NCI-H446 (cell line): ENCODE measurements around the gene KNDC1.

Experiments
- DNase-seq, 2 experiments: peaks; one replicate each; lab custom pipeline; 2025; lab: John Stamatoyannopoulos, UW

KNDC1 gene

GRCh38 chr10:133177380-133178157 lies 17.6 kb downstream of the KNDC1 start:
- DNase-seq: no peak

DNA sequence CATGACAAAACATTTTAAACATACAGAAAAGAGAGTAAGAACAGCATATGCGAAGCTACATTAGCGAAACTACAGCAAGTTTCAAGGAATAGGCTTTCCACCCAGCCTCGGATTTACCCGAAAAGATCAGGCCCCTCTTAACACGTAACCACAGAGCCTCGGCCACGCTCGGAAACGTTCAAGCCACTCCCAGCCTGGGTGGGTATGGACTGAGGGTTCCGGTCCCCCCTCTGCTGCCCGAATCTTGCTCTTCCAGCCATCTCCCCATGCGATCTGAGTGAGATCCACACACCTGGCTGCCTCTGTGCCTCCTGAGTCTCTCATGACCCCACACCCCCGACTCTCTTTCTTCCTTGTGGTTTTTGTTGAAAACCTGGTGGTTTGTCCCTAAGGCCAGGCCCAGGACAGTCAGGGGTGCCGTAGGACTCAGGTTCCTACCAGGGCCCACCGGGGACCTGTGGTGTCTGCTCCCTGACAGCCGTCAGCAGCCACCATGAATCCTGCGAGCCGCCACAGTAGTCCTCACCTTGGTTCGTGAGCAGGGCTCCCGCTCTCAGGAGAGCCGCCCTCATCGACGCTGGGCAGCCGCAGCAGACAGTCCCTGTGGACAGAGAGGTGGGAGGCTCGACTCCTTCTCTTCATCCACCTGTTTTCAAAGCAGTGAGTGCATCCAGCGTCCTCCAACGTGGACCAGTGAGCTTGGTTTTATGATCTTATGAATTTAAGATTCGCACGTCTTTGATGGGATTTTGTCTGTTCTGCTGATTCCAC lies 18.5 kb downstream of the KNDC1 start:
- no peak for DNase-seq

DNA sequence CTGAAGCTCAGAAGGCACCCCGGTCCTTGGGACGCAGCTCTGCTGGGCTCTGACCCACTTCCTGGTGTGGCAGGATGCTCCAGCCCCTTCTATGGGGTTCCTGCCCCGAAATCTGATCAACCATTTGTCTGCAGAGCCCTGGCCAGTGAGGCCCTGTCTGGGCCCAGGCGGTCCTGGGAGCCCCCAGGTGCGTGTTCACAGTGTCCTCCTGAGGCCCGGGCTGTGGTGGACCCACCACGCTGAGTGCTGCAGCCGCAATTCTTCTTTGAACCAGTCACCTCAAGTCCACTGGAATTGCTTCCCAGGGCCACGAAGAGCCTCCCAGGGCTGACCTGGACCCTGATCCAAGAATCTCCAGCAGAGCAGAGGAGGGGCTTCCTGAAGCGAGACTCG lies 19.1 kb downstream of the KNDC1 start:
- DNase-seq: no peak

DNA sequence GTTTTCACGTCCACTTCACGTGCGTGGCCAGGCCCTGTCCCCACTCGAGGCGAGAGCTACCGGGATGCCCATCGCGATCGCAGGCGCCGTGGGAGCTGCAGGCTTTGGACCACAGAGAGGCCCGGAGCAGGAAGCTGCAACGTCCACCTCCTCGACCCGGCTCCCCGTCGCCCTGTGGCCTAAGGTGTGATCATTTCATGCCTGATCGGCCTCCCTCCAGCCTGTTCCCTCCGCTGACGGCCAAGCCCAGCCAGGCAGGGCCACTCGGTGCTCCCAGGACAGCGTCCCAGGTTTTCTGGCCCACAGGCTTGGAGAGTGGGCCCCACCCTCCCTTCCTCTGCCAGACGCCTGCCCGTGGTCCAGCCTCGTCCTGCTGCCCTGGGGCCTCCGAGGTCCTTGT lies 19.6 kb downstream of the KNDC1 start:
- DNase-seq: no peak

DNA sequence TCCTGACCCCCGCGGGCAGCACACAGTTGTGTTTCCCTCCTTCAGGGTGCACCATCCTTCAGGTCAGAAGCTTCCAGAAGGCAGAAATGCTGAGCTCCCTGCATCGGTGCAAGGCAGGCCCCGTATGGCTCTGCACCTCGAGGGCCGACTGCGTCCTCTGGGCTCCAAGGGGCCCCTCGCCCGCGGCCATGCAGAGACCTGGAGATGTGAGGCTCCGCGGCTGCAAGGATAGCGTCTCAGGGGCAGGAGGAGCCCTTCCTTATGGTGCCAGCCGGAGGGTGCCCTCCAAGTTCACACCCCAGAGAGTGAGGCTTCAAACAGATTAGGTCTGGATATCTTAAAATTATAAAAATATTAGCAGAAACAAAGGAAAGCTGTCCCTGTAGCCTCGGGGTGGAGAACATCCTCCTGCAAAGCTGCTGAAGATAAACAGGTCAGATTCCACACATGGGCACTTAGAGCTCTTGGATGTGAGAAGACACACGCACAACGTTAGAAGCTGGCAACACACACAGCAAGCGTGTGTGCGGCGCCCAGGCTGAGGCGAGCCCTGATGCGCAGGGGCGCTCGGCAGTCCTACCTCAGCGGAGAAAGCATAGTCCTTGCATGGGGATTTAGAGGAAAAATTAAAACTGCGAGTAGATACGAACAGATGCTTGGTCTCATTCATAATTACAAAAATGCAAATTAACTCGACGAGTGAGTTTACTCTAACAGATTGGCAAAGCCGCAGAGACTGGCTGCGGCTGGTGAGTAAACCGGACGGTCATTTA lies 20.4 kb downstream of the KNDC1 start:
- no peak for DNase-seq

GRCh38 chr10:133180965-133181639 lies 21.1 kb downstream of the KNDC1 start:
- no peak for DNase-seq

GRCh38 chr10:133182190-133182589 lies 22.2 kb downstream of the KNDC1 start:
- no peak for DNase-seq

DNA sequence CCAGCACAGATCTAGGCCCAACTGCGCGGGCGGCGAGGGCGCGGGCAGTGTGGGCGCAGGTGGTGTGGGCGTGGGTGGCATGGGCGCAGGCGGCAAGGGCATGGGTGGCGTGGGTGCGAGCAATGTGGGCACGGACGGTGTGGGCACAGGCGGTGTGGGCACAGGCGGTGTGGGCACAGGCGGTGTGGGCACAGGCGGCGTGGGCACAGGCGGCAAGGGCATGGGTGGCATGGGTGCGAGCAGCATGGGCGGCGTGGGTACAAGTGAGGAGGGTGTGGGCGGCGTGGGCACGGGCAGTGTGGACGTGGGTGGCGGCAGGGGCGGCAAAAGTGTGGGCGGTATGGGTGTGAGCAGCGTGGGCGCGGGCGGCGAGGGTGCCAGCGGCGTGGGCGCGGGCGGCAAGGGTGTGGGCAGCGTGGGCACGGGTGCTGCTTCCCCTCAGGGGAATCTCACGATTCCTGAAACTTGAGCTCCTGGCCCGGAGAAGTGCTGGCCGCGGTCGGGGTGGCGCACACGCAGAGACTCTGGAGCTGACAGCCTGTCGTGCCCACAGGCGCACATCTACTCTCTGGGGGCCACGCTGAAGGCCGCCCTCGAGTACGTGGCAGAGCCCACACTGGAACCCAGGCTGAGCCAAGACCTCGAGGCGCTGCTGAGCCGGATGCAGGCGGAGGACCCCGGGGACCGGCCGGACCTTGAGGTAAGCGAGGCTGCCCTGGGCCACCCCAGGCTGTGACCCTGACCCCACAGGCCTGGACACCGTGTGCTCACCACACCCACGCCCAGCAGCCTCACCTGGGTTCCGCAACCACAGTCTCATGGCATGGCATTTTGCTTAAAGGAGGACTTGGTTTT lies 23.0 kb downstream of the KNDC1 start:
- no peak for DNase-seq

DNA sequence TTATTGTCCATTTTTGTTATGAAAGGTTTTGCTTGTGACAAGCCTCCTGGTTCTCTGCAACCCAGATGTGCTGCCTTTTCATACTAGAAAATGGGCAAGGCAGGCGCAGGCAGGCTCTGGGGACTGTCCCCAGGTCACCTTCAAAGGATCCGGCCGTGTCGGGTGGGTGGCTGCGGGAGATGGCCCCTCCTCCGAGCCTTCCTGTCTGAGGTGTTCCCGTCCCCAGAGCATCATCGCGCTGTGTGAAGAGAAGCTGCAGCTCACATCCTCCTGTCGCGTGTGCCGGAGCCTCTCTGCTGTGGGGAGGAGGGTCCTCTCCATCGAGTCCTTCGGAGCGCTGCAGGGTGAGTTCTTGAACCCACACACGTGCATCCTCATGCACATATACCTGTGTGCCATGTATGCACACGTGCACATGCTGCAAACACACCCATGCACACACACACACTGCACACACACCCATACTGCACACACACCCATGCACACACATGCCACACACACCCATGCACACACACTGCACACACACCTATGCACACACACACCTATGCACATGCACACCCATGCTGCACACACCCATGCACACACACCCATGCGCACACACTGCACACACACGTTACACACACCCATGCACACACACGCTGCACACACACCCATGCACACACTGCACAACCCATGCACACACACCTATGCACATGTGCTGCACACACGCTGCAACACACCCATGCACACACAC lies 23.8 kb downstream of the KNDC1 start:
- no peak for DNase-seq

DNA sequence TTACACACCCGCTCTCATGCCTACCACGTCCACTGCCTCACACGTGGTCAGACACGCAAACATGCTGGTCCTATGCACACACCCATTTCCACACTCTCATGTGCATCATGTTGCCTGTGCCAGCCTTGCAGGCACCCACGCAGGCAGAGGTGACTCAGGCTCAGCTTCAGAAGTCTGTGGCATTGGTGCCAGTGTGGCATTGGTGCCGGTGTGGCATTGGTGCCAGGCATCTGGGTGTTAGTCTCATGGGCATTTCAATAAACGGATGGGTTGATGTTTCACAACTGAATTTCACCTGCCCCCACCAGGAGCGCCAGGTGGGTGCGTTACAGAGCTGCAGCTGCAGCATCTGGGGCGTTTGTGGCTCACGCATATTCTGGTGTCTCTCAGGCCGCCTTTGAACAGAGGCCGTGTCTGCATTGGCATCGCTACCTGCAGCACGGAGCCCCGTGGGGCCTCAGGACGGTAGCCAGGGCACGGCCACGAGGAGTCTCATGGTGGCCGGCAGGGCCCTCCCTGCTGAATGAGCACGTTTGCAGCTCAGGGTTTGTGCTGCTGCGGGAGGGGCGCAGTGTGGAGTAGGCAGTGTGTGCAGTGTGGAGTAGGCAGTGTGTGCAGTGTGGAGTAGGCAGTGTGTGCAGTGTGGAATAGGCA lies 24.7 kb downstream of the KNDC1 start:
- no peak for DNase-seq

- no peak for DNase-seq
These were observed 25.4 kb downstream of the KNDC1 start for GRCh38 chr10:133185421-133185820.

DNA sequence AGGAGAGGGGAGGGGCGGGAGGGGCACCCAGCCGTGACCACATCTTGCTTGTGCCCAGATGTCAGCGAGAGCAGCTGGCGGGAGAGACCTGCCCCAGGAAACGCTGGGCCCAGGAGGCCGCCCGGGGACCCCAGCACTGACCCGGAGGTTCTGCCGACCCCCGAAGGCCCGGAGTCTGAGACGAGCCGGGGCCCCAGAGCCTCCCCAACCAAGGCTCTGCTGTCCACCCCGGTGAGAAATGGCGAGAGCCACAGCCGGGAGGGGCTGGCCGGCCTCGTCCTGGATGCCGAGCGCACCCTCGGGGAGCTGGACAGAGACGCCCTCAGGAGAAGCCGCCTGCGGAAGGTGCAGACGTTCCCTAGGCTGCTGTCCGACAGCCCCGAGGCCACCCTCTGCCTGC lies 25.9 kb downstream of the KNDC1 start:
- DNase-seq: no peak

GRCh38 chr10:133186416-133187090 lies 26.5 kb downstream of the KNDC1 start:
- no peak for DNase-seq

GRCh38 chr10:133187091-133187905 lies 27.3 kb downstream of the KNDC1 start:
- no peak for DNase-seq

- DNase-seq: no peak
These were observed 28.1 kb downstream of the KNDC1 start for GRCh38 chr10:133187906-133188681.

DNA sequence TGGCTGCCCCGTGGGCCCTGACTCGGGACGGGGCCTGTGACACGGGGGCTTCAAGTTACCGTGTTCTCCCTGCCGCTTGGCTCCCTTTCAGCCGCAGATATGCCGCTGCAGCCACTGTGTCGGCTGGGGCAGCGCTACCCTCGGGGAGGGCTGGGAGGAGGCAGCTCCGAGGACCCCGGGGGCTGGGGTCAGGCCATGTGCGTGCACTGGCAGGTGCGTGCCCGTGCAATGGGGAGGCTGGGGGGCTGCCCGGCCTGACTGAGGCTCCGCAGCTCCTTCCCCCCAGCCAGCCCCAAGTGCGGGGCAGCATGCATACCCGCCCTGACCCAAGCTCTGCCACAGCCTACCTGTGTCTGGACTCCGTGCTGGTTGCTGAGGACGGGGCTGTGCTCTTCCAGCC lies 29.2 kb downstream of the KNDC1 start:
- DNase-seq: no peak

DNA sequence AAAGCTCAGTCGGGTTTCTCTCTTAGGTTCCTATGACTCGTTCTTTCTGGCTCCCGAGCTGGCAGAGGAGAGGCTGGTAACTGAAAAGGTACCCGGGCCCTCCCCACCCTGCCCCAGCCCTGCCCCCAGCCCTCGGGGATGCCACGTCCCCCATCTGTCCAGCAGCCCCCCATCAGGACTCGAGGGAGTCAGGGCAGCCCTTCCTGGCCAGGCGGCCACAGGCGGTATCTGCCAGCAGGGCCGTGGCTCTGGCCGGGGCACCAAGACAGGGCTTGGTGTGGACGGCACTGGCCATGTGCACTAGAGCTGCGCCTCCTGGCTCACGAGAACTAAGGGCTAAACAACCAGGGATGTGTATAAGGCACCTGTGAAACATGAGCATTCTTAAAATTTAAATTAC lies 29.7 kb downstream of the KNDC1 start:
- DNase-seq: no peak

- DNase-seq: no peak
These were observed 30.2 kb downstream of the KNDC1 start for GRCh38 chr10:133190225-133190624.
